Ramos (cell line): Measurements from ENCODE around the gene DCLRE1A.

ENCODE experiments used
- in situ Hi-C: fragments of 300-500 bp; cut with MboI; formaldehyde crosslinking; loops from one replicate; pipeline ENCODE4 v1.14.3; 2022; ENCODE audit warnings: low sequenced_read_pairs; ENCODE audit not compliant: unreplicated experiment

The DCLRE1A gene

DNA sequence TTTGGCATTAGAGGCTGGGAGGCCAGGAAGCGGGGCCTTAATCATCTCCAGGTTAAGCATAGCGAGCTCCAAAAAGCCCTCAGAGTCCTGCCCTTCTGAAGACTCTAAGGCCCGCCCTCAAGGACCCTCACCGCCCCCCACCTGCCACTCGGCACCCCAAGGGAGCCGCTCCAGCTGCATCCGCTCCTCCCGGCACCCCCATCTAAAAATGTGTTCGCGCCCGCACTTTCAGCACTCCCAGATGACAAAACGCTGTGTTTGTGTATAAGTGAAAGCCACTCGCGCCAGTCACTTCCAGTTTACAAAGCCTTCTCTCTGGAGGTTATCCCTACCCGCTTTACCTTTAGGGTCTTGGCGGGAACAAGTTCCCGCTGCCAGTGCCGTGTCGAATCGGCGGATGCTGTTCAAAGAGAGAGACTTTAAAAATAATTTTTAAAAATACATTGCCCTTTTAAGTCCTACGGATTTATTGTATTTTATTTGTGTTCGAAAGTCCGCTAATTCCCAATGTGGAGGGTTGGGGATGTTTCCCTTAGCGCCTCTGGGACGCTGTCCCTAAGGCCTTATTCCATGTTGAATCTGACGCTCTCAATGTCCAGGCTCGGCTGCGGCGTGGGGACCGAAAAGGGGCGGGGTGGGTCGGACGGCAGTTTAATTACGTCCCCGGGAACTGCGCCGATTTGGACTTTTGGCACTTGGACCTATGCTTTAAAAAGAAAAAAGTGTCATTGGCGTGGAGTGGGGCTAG lies at the start of gene DCLRE1A, which contains the start of gene NHLRC2:
Gene DCLRE1A (minus strand): TSS at position 70 of the 748 bp plus-strand sequence. CDS start 900 bp downstream, outside the sequence.
Gene NHLRC2 (plus strand): TSS at position 649 of the 748 bp plus-strand sequence. CDS start 212 bp downstream, outside the sequence.
- in situ Hi-C loops: no loop called here

DNA sequence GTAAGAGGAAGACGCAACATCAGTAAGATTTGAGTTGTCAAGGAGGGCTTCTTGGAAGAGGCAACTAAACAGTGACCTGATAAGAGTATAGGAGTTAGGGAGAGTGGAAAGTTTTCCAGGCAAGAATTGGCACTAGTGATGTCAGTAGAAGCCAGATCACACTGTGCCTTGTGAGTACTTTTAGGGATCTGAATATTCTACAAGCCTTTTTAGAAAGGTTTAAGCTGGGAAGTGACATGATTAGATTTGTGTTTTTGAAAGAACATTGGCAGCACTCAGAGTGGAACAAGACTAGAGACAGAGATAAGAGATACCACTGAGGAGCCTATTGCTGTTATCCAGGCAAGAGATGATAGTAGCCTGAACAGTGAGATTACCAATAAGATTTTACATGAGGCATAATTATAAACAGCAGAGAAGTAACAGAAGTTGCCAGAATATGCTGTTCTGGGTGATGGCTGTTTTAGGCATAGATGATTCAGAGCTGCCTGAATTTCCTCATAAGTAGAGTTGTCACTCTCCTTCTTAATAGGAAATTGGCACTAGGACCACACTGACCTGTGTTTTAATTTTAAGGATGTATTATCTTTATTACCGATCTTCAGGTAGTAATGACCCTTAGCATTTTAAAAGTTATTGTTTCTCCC lies 46.2 kb upstream of the DCLRE1A start:
- in situ Hi-C loops: no loop called here

DNA sequence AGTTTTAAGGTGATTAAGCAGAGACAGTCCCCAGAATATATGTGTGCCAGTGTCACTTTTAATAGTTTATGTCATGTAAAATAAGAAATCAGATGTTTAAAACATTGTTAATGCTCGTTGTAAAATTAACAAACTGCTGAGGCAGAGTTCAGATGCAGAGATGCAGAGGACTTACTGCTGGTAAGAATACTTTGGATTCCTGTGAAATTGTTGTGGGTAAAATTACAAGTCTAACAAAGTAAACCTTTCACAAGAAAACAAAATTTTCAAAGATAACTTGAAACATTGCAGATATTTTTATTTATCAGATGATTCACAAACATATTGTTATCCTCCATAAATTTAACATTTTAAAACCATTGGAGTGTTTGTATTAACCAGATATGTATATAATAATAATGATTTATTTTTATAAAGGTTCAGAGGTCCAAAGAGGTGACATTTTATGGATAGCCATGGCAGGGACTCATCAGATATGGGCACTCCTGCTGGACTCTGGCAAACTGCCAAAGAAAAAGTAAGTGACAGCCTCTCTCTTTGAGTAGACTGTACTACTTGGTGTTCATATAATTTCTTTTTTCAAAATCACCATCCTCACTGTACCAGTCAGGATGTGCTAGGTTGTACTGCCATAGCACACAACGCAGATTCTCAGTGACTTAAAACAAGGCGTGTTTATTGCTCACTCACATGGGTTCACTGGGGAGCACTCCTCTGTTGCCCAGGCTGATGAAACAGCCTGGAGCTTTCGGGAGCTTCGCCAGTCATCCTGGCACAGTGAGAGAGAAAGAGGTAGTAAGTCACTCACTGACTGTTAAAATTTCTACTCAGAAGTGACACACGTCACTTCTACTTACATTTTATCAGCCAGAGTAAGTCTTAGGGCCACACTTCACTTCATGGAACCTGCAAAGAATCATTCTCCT lies 44.1 kb upstream of the DCLRE1A start:
- in situ Hi-C loops: no loop called here

DNA sequence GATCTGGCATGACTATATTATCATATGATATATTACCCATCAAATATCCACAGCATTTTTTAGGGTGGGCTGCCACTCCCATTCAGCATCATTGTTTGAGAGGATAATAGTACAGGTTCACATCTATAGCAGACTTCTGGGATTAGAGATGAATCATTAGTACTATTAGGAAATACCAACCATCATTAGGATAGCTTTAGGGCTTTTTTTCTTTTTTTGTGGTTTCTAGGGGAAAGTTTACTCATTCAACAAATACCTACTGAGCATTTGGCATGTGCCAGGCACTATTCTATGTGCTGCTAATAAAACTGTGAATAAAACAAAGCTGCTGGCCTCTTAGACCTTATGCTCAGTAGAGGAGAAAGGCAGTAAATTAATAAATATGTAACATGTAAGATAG lies 41.1 kb upstream of the DCLRE1A start:
- in situ Hi-C loops: no loop called here

DNA sequence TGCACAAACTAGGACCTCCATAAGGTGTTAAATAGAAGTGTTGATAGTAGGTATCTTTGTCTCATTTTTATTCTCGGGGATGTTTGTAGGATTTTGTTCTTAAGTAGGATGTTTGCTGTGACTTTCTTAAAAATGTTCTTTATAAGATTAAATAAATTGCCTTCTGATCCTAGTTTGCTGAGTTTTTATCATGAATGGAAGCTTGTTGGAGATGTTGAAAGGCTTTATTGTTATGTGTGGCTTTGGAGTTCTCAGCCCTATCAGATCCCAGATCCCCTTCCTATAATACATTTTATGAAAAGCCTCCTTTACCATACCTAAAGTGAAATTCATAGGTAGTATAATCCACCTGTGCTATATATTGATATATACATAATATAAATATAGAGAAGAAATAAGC lies 40.7 kb upstream of the DCLRE1A start:
- in situ Hi-C loops: no loop called here

DNA sequence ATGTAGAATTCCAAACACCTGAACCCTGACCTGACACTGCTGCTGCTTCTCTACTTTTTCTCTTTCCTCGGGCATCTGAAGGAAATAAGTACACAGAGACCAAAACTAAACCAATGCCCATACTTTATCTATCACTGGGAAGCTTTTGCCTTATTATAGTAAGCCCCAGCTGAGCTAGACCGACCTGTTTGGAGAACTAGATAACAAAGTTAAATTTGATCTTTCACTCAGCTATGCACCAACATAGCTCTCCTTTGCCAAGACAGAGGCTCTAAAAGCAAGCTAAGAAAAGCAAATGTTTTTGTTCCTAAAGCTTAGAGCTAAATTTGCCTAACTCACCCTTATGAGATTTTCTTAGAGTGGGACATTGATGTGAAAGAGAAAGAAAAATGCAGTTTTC lies 39.7 kb upstream of the DCLRE1A start:
- in situ Hi-C loops: no loop called here

DNA sequence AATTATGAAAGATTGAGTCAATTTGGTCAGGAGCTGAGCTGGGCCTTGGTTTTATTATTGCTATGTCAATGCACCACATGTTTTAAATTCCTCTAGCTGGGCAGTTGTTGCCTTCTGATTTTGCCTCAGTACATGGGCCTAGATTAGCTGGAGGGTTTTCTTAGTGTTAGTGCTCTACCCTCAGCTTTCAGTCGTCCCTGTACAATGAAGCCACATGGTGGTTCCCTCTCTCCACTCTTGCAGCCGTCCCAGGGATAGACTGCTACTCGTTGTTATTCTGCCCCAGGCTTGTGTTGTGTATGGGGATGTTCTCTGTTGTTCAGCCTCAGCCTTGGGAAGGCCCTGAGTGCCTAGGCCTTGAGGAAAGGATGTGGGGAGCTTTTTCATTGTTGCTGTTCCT lies 37.6 kb upstream of the DCLRE1A start:
- in situ Hi-C loops: no loop called here

DNA sequence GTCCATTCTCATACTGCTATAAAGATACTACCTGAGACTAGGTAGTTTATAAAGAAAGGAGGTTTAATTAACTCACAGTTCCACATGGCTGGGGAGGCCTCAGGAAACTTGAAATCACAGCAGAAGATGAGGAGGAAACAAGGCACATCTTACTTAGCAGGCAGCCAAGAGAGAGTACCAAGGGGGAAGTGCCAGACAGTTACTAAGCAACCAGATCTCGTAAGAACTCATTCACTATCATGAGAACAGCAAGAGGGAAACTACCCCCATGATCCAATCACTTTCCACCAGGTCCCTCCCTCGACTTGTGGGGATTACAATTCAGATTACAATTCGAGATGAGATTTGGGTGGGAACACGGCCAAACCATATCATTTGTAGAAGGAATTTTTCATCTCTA lies 36.9 kb upstream of the DCLRE1A start:
- in situ Hi-C loops: no loop called here

DNA sequence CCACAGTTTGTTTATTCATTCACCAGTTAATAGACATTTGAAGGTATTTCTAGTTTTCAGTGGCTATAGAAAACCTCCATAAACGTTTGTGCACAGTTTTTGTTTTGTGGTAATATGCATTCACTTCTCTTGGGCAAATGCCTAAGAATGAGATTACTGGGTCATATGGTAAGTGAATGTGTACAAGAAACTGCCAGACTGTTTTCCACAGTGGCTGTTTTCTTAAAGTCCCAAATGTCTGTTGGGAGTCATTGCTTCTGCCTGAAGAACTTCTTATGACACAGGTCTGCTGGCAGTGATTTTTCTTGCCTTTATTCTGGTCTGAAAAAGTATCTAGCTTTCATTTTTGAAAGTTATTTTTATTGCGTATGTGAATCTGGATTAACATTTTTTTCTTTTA lies 36.0 kb upstream of the DCLRE1A start:
- in situ Hi-C loops: no loop called here

DNA sequence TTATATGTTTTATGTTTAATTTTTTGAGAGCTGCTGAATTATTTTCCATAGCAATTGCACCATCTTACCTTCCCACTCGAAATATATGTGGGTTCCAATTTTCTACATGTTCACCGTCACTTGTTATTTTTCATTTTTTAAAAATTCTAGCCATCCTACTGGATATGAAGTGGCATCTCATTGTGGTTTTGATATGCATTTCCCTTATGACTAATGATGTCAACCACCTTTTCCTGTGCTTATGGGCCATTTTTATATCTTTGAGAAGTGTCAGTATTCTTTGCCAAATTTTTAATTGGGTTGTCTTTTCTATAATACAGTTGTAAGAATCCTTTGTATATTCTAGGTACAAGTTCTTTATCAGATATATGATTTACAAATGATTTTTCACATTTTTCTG lies 28.4 kb upstream of the DCLRE1A start:
- in situ Hi-C loops: no loop called here

DNA sequence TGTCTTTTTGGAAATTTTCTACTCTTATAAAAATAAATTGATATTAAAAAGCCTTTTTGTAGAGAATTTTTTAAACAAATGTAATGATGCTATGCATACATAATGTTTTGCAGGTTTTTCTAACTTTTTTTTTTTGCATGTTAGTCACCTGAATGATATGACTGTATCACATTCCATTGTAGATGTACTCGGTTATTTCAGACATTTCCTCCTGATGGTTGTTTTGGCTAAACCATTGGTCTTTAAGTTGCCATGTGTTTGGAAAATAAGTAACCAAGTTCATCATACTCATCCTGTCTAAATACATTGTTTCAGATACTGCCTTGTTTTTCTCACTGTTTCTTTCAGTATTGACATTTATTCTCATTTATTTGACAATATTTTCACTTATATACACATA lies 26.4 kb upstream of the DCLRE1A start:
- in situ Hi-C loops: no loop called here

DNA sequence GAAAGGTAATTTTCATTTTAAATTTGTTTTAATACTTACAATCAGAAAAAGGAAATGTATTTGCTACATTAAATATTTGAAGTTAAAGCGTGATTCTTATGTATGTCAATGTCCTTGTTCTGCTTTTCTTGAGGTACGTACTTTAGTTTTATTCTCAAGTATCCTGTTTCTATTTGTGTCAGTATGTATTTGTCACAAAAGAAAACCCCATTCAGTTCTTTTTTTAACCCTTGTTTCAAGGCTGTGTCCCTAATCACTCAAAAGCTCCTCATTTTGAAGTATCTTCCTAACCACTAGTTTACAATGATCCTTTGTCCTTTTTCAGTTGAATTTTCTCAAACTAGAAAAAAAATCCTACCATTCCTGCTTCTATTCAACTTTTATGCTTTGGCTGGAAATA lies 25.8 kb upstream of the DCLRE1A start:
- in situ Hi-C loops: no loop called here

DNA sequence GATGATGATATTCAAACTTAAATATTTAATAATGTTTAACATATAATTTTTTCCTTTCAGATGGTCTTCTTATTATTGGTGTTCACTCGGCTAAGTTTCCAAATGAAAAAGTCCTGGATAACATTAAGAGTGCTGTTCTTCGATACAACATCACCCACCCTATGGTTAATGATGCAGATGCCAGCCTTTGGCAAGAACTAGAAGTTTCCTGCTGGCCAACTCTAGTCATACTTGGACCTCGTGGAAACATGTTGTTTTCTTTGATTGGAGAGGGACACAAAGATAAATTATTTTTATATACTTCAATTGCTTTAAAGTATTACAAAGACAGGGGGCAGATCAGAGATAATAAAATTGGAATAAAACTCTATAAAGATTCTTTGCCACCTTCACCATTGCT lies 22.6 kb upstream of the DCLRE1A start:
- in situ Hi-C loops: no loop called here

DNA sequence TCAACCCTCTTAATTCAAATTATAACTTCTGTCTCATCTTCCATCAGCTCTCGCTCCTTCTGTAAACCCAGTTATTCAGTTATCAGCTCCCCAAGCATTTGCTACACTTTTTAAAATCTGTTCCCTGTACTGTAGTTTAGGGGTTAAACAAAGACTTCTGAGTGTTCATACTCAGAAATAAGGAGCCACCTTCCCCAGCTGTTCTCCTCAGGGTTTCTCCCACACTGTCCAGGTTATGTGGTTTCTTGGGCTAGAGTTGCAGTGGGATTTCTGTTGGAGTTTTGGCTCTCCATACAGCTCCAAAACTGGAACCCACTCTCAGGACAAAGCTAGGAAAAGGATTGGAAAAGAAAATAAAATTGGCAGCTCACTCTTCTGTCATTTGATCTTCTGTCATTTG lies 21.3 kb upstream of the DCLRE1A start:
- in situ Hi-C loops: no loop called here

DNA sequence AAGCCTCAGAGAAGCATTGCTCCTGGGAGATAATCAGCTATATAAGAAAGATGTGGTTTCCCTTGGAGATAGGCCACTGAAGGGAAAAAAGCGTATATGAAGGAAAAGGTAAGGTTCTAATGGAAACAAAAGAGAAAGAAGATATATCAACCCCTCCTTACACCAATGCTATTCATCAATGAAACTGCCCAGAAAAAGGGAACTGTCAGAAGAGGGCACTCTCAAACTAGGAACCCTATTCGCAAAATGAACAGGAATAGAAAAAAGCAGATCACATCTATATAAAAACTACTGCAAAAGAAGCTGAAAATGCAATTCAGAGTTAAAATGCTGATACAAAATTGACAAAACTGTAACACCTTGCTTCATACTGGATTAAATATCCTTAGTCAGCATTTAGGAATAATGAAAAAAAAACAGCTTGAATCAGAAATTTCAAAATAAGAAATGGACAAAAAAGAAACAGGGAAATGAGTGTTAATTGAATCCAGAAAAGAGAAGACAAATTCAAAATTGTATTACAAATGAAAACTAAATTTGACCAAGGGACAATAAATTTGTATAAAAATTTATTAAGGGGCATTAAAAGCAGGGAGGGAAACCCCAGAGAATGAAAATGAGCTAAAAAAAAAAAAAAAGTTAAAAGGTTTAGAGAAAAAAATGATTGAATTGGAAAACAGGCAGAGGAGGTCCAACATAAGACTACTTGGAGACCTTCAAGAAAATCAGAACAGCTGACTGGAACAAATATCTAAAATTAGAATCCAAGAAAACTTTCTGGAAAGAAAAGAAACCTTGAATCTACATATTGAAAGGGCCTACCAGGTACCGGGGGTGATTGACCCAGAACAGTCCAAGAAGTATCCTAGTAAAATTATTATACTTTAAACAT lies 18.5 kb upstream of the DCLRE1A start:
- in situ Hi-C loops: no loop called here

DNA sequence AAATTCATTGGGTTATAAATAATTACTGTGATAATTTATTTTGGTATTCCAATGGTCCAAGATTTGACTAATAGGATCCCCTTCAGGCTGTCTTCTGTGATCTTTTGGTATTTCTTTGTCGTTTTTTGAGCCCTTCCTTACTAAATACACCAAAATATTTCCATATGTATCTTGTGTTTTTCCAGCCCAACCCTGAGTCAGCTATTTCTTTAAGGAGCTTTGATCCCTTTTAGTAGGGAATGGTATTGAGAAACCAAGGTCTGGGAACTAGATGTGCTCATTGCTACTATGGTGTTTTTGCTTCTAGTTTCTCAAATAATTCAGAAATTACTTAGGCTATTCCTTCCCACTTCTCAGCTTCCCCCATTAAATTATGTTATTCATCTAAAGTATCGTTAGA lies 15.9 kb upstream of the DCLRE1A start:
- in situ Hi-C loops: no loop called here

DNA sequence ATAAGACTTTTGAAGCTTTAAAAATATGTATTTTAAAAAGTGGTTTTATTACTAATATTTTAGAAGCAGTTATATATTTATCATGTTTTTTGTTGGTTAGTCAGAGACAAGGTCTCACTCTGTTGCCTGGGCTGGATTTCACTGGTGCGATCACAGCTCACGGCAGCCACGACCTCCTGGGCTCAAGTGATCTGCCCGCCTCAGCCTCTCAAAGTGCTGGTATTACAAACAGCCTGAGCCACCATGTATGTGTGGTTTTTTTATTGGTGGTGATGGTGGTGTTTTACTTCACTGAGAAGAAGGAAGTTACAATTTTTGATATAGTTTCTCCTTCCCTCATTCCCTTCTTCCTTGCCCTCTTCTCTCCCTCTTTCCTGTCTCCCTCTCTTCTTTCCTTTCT lies 14.0 kb upstream of the DCLRE1A start:
- in situ Hi-C loops: no loop called here

DNA sequence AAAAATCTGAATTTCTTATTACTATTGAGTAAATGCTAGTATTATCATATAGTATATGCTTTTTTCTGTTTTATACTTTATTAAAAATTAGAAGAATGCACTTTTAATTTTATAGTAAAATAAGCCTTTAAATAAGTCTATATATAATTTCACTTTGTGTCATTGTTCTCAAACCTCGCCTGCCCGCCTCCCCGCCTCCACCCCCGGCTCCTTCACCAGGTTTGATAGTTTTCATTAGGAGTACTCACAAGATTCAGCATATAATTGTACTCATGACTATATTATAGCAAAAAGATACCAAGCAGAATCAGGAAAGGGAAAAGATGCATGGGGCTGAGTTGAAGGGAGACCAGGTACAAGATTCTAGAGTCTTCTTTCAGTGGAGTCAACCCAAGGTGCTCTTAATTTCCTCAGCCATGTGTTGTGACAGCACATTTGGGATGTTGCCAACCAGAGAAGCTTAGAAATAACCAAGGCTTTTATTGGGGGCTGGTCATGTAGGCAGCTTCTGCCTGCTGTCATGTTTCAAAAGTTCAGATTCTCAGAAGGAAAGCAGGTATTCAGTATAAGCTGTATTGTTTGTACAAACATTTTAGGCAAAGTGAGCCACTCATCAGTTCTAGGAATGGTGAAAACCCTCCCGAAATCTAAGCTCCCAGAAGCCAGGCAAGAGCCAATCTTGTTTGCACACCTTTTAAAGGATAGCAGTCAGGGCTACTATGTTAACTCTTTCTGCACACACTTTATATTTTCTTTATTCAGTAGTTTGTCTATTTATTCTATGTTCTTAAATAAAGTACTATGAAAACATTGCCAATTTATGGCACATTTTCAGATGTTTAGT lies 12.9 kb upstream of the DCLRE1A start:
- in situ Hi-C loops: no loop called here

DNA sequence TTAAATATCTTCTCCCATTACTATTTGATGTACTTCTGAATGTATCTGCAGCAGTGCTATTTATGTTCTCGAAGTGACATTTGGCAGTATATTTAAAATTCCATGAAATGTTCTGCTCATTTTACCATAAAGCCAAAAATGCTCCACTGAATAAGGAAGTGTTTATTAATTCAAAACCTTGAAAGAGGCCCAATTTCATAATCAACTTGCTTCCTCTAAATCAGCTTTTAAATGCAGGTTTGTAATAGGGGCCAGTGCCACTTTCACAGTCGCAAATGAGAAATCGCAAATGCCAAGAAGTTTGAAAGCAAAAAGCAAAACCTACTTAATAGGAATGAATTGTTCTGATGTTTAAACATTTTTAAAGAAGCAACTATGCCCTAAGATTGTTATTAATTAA lies 12.0 kb upstream of the DCLRE1A start:
- in situ Hi-C loops: no loop called here
